HepG2 (cell line): ENCODE measurements around the gene ZNRF3. TPM values are rescaled to one million over a fixed set of nuclear protein-coding genes. Genes with fewer than 3 reads are reported as not detected.

Experiments
- ATAC-seq: fragments of 200-7000 bp; cut with Tn5 transposase; 3 replicates; pipeline ENCODE4 v1.9.1; 2020; ENCODE audit warnings: mild to moderate bottlenecking, moderate library complexity
- BruUV-seq: library from RNA; stranded (reverse); fragments of 400-500 nt; replicated peaks from 2 replicates; lab custom pipeline; 2021; lab: Mats Ljungman, UMichigan
- CTCF ChIA-PET: fragments of 300-600 bp; formaldehyde crosslinking; extraction: SDS; loops from one replicate; lab custom pipeline; 2021; ENCODE audit warnings: low total read pairs, inconsistent platforms, low intra/inter-chr PET ratio; lab: Yijun Ruan, JAX
- POLR2A ChIA-PET: fragments of 350-600 bp; sonication (Branson Sonifier 250); formaldehyde crosslinking; loops from one replicate; lab custom pipeline; 2020; ENCODE audit warnings: antibody characterized with exemption, inconsistent platforms; lab: Yijun Ruan, JAX
- DNase-seq: peaks from one replicate; pipeline ENCODE4 v3.0.0-alpha.2; 2015; ENCODE audit warnings: low spot score
- FAIRE-seq: peaks from 3 replicates; lab custom pipeline; 2011; peaks lifted over from hg19 to GRCh38; lab: Jason Lieb, UNC
- H2AFZ ChIP-seq: one replicate; pipeline ENCODE4 v1.6.1; 2011; ENCODE audit warnings: low read length, inconsistent platforms
- H3K27ac ChIP-seq: fragments of 300-600 bp; 3 replicates; pipeline ENCODE4 v1.8.0; 2011; ENCODE audit warnings: mixed run types, mild to moderate bottlenecking, mixed read lengths, low read length, inconsistent platforms; ENCODE audit not compliant: insufficient read depth; ENCODE audit errors: extremely low read length
- H3K27me3 ChIP-seq, 2 experiments: fragments of 200-600 bp in 1 of 2; 2 replicates in 1 of 2; 3 replicates in 1 of 2; pipeline versions ENCODE4 v1.6.0 to v1.8.0; 2011; ENCODE audit warnings: low read length in 2 of 2, mild to moderate bottlenecking in 2 of 2, moderate library complexity in 2 of 2, inconsistent platforms in 1 of 2; ENCODE audit not compliant: insufficient read depth in 2 of 2, control insufficient read depth in 1 of 2
- H3K36me3 ChIP-seq, 2 experiments: fragments of 200-600 bp in 1 of 2; replicated peaks in 1 of 2; 2 replicates in 1 of 2; 3 replicates in 1 of 2; pipeline versions ENCODE4 v1.5.1 to v1.8.0; 2011; ENCODE audit warnings: low read length in 2 of 2, inconsistent platforms in 1 of 2; ENCODE audit not compliant: insufficient read depth in 2 of 2, control insufficient read depth in 1 of 2
- H3K4me1 ChIP-seq: 2 replicates; pipeline ENCODE4 v1.5.1; 2012; ENCODE audit warnings: low read length, inconsistent platforms; ENCODE audit not compliant: insufficient read depth
- H3K4me2 ChIP-seq: 2 replicates; pipeline ENCODE4 v1.6.0; 2011; ENCODE audit warnings: low read depth, low read length, inconsistent platforms
- H3K4me3 ChIP-seq, 3 experiments: fragments of 200-600 bp in 1 of 3; sonication (generic), shearing (Covaris generic) in 1 of 3; replicated peaks in 1 of 3; 2 replicates each; pipeline ENCODE4 v1.5.1; 2011 to 2016; ENCODE audit warnings: low read length in 3 of 3, inconsistent platforms in 2 of 3, low read depth in 2 of 3, mild to moderate bottlenecking in 2 of 3, control low read depth in 1 of 3, mixed read lengths in 1 of 3; ENCODE audit not compliant: insufficient read depth in 1 of 3
- H3K79me2 ChIP-seq: one replicate; pipeline ENCODE4 v1.6.1; 2011; ENCODE audit warnings: low read length, inconsistent platforms; ENCODE audit not compliant: insufficient read depth
- H3K9ac ChIP-seq: 2 replicates; pipeline ENCODE4 v1.6.0; 2011; ENCODE audit warnings: mild to moderate bottlenecking, low read depth, low read length, inconsistent platforms; ENCODE audit not compliant: insufficient read depth
- H3K9me3 ChIP-seq: 2 replicates; pipeline ENCODE4 v1.5.1; 2012; ENCODE audit warnings: mild to moderate bottlenecking, low read length
- H4K20me1 ChIP-seq: 2 replicates; pipeline ENCODE4 v1.6.0; 2011; ENCODE audit warnings: inconsistent platforms, mild to moderate bottlenecking, low read length, moderate library complexity; ENCODE audit not compliant: insufficient read depth
- CBX2 ChIP-seq, 2 experiments: fragments of 200-600 bp in 1 of 2; sonication (generic); formaldehyde crosslinking in 1 of 2; IDR thresholded peaks; 2 replicates each; pipeline versions ENCODE4 v1.7.0 to v1.8.1; 2018 to 2022; ENCODE audit warnings: low read depth in 2 of 2, low read length in 1 of 2, mild to moderate bottlenecking in 1 of 2, missing genetic modification reagents in 1 of 2
- FOXP4 ChIP-seq: sonication (generic); formaldehyde crosslinking; IDR thresholded peaks from 2 replicates; pipeline ENCODE4 v1.4.0; 2020; ENCODE audit warnings: missing genetic modification reagents
- HMGA1 ChIP-seq: sonication (generic); formaldehyde crosslinking; conservative IDR thresholded peaks from 2 replicates; pipeline ENCODE4 v1.4.0; 2020; ENCODE audit warnings: missing genetic modification reagents
- NAIF1 ChIP-seq: sonication (generic); formaldehyde crosslinking; IDR thresholded peaks from 2 replicates; pipeline ENCODE4 v1.5.0; 2020; ENCODE audit warnings: mild to moderate bottlenecking, missing genetic modification reagents, borderline replicate concordance
- RNF2 ChIP-seq: fragments of 450-650 bp; conservative IDR thresholded peaks from 2 replicates; pipeline ENCODE4 v1.6.1; 2016; ENCODE audit warnings: low read depth
- ZBED4 ChIP-seq: sonication (generic); formaldehyde crosslinking; IDR thresholded peaks from 2 replicates; pipeline ENCODE4 v1.4.0; 2020; ENCODE audit warnings: missing genetic modification reagents, borderline replicate concordance
- ZNF331 ChIP-seq: sonication (generic); formaldehyde crosslinking; IDR thresholded peaks from 2 replicates; pipeline ENCODE4 v1.4.0; 2020; ENCODE audit warnings: missing genetic modification reagents
- ZNF460 ChIP-seq: sonication (generic); formaldehyde crosslinking; IDR thresholded peaks from 2 replicates; pipeline ENCODE4 v1.5.1; 2020; ENCODE audit warnings: missing genetic modification reagents, mild to moderate bottlenecking, borderline replicate concordance
- ZNF704 ChIP-seq: sonication (generic); formaldehyde crosslinking; IDR thresholded peaks from 2 replicates; pipeline ENCODE4 v1.8.1; 2023; ENCODE audit warnings: mild to moderate bottlenecking, inconsistent platforms, moderate library complexity, missing genetic modification reagents, borderline replicate concordance
- ZNF740 ChIP-seq: sonication (generic); formaldehyde crosslinking; IDR thresholded peaks from 2 replicates; pipeline ENCODE4 v1.4.0; 2020; ENCODE audit warnings: missing genetic modification reagents
- ZNF773 ChIP-seq: sonication (generic); formaldehyde crosslinking; IDR thresholded peaks from 2 replicates; pipeline ENCODE4 v1.4.0; 2020; ENCODE audit warnings: missing genetic modification reagents, borderline replicate concordance
- ZSCAN9 ChIP-seq: IDR thresholded peaks from 2 replicates; pipeline ENCODE4 v1.6.1; 2016; ENCODE audit warnings: borderline replicate concordance
- WGBS: methylation state at CpG from one replicate; pipeline ENCODE4 v1.1.6; 2017; ENCODE audit warnings: low lambda C conversion rate; 5-methylcytosine and 5-hydroxymethylcytosine counted together
- in situ Hi-C: cut with HindIII; loops from 2 replicates; pipeline ENCODE4 v1.10.0; 2017; ENCODE audit warnings: low pct_unique_long_range_greater_than_20kb; ENCODE audit not compliant: extremely low pct_ligation_motif_present
- intact Hi-C: fragments of 100-400 bp; cut with micrococcal nuclease; formaldehyde crosslinking; loops from one replicate; pipeline ENCODE4 v1.10.0; 2022; ENCODE audit not compliant: unreplicated experiment
- polyA plus RNA-seq, 8 experiments: library from polyadenylated mRNA; depleted of rRNA in 3 of 8; stranded (reverse) in 7 of 8; unstranded in 1 of 8; fragments of >200 nt; fragmentation: Illumina TruSeq in 4 of 8; extraction: Trizol in 4 of 8; gene quantifications; 2 replicates each; pipeline versions ENCODE4 v1.2.1 to v1.2.3, GENCODE V29; 2011 to 2016; ENCODE audit warnings: low read depth in 4 of 8, missing spikeins in 1 of 8, mixed read lengths in 1 of 8; ENCODE audit not compliant: insufficient read depth in 1 of 8
- total RNA-seq, 5 experiments: library from RNA; depleted of rRNA; stranded (reverse); fragments of >200 nt; fragmentation: Illumina TruSeq; extraction: Trizol; gene quantifications; 2 replicates each; pipeline ENCODE4 v1.2.3, GENCODE V29; 2016; ENCODE audit warnings: low read depth in 1 of 5

ZNRF3 gene
- total and polyA plus RNA-seq, 2 of the 13 experiments (the other 11 are each of a cell fraction or from before 2014, with no cell fraction given): 20.3 to 36.7 TPM

- Histone ChIP-seq H3K4me3 (no peak overlapping the region), H3K27me3 (no peaks in the 10 kb centered on the region), H3K4me1 (peaks cover 56% of the 10 kb centered on the region), H3K9ac (no peak overlapping the region), H3K36me3 (peaks cover 31 to 49% of the 10 kb centered on the region in 2 experiments), H3K9me3 (no peaks in the 10 kb centered on the region), H2AFZ (no peak overlapping the region), H3K4me2 (no peak overlapping the region), H4K20me1 (peaks cover 3% of the 10 kb centered on the region; the same call in 1 of the 2 replicates), H3K79me2 (peaks cover 83% of the 10 kb centered on the region), H3K27ac (no peak overlapping the region)
- TF ChIP-seq ZNF460 (CRISPR knock-in tag): no peak
- TF ChIP-seq ZBED4: no peak
- no peak for TF ChIP-seq NAIF1
- no peak for TF ChIP-seq HMGA1 (CRISPR knock-in tag)
- no peak for TF ChIP-seq RNF2
- TF ChIP-seq ZNF331 (CRISPR knock-in tag): no peak
- TF ChIP-seq FOXP4: no peak
- no peak for TF ChIP-seq ZNF740
- TF ChIP-seq ZNF773: no peak
- TF ChIP-seq ZNF704 (CRISPR knock-in tag): no peak
- no peak for TF ChIP-seq CBX2 (IDR thresholded peaks at IDR 0.05; ENCODE audit: low read depth, low read length)
- no peak for TF ChIP-seq CBX2 (CRISPR knock-in tag; IDR thresholded peaks at IDR 0.05; ENCODE audit: low read depth)
- TF ChIP-seq ZSCAN9 (CRISPR knock-in tag): no peak
- 88% methylated on average over 2 of the region's 2 CpGs for WGBS
- BruUV-seq: no TSS peak
- DNase-seq: no peak
- CTCF ChIA-PET: no interaction called here
- no peak for FAIRE-seq
- intact Hi-C loops (no loop called here), in situ Hi-C loops (no loop called here)
- ATAC-seq: no peak
- POLR2A ChIA-PET: no interaction called here
Measured at GRCh38 chr22:28995551-28995950, 112.2 kb downstream of the ZNRF3 start.
